A673 (cell line): ENCODE data around the gene TMPRSS13. TPM values are rescaled to one million over a fixed set of nuclear protein-coding genes. Genes with fewer than 3 reads are reported as not detected.

Experiments
- BruUV-seq: library from RNA; stranded (reverse); fragments of 400-500 nt; replicated peaks from 2 replicates; lab custom pipeline; 2021; lab: Mats Ljungman, UMichigan
- CTCF ChIA-PET: fragments of 300-600 bp; sonication (Branson Sonifier 250); formaldehyde crosslinking; loops from one replicate; lab custom pipeline; 2022; ENCODE audit warnings: antibody characterized with exemption; lab: Charles Lee
- POLR2A ChIA-PET: fragments of 300-600 bp; sonication (Branson Sonifier 250); formaldehyde crosslinking; loops from one replicate; lab custom pipeline; 2022; ENCODE audit warnings: antibody characterized with exemption; ENCODE audit not compliant: low non-redundant PET; lab: Charles Lee
- DNase-seq: peaks from one replicate; pipeline ENCODE4 v3.0.0-alpha.2; 2015; ENCODE audit warnings: low spot score
- H3K27ac ChIP-seq: fragments of 200-600 bp; sonication (generic); 2 replicates; pipeline ENCODE4 v1.5.1; 2016; ENCODE audit warnings: mixed run types, low read depth, mild to moderate bottlenecking, mixed read lengths, antibody characterized with exemption, low read length; ENCODE audit not compliant: poor library complexity, severe bottlenecking
- H3K27me3 ChIP-seq: fragments of 200-600 bp; sonication (generic); replicated peaks from 2 replicates; pipeline ENCODE4 v1.6.1; 2017; ENCODE audit warnings: mixed run types, low read depth, mild to moderate bottlenecking, mixed read lengths, antibody characterized with exemption, low read length; ENCODE audit not compliant: insufficient read depth, poor library complexity
- H3K36me3 ChIP-seq: fragments of 200-600 bp; sonication (generic); 2 replicates; pipeline ENCODE4 v1.6.1; 2016; ENCODE audit warnings: mixed run types, mild to moderate bottlenecking, mixed read lengths, antibody characterized with exemption, low read length; ENCODE audit not compliant: insufficient read depth, poor library complexity, severe bottlenecking
- H3K4me1 ChIP-seq: fragments of 200-600 bp; sonication (generic); 2 replicates; pipeline ENCODE4 v1.6.1; 2017; ENCODE audit warnings: mixed run types, mild to moderate bottlenecking, mixed read lengths, antibody characterized with exemption, low read length; ENCODE audit not compliant: insufficient read depth, poor library complexity, severe bottlenecking
- H3K4me3 ChIP-seq: fragments of 200-600 bp; sonication (generic); 2 replicates; pipeline ENCODE4 v1.5.1; 2016; ENCODE audit warnings: low read depth, mixed run types, mild to moderate bottlenecking, mixed read lengths, low read length; ENCODE audit not compliant: poor library complexity, severe bottlenecking
- H3K9me3 ChIP-seq: fragments of 200-600 bp; sonication (generic); 2 replicates; pipeline ENCODE4 v1.6.1; 2016; ENCODE audit warnings: mixed run types, low read depth, mild to moderate bottlenecking, mixed read lengths, antibody characterized with exemption, low read length; ENCODE audit not compliant: poor library complexity, severe bottlenecking
- CTCF ChIP-seq: fragments of 300-800, 200-600 bp; sonication (generic); conservative IDR thresholded peaks from 2 replicates; pipeline ENCODE4 v1.5.1; 2017; ENCODE audit warnings: low read depth, mild to moderate bottlenecking, antibody characterized with exemption, low read length, moderate library complexity, mixed read lengths
- EZH2 ChIP-seq: fragments of 200-600 bp; sonication (generic); IDR thresholded peaks from 2 replicates; pipeline ENCODE4 v1.6.1; 2017; ENCODE audit warnings: borderline replicate concordance, low read depth, mild to moderate bottlenecking, mixed read lengths, antibody characterized with exemption, low read length; ENCODE audit not compliant: poor library complexity, severe bottlenecking
- intact Hi-C: fragments of 100-400 bp; cut with micrococcal nuclease; formaldehyde crosslinking; loops from one replicate; pipeline ENCODE4 v1.10.0; 2022; ENCODE audit not compliant: unreplicated experiment
- total RNA-seq: library from RNA; stranded (reverse); gene quantifications from 2 replicates; pipeline ENCODE4 v1.2.3, GENCODE V29; 2021

TMPRSS13 gene
- total RNA-seq, 1 experiment from 2014 or later, result not detected

GRCh38 chr11:117918366-117919255 is 10.6 kb downstream of the TMPRSS13 start:
- no TSS peak for BruUV-seq
- DNase-seq, result no peak
- no peaks in the 10 kb centered on the region for H3K27me3 ChIP-seq
- ChIA-PET CTCF (no interaction called here), POLR2A (no interaction called here)
- TF ChIP-seq EZH2 (no peak), CTCF (no peak)
- H3K4me1 ChIP-seq, result no peaks in the 10 kb centered on the region
- no peak overlapping the region for H3K4me3 ChIP-seq
- H3K27ac ChIP-seq, result no peak overlapping the region
- intact Hi-C loops, result no loop called here
- H3K36me3 ChIP-seq, result no peaks in the 10 kb centered on the region
- H3K9me3 ChIP-seq, result no peaks in the 10 kb centered on the region

DNA sequence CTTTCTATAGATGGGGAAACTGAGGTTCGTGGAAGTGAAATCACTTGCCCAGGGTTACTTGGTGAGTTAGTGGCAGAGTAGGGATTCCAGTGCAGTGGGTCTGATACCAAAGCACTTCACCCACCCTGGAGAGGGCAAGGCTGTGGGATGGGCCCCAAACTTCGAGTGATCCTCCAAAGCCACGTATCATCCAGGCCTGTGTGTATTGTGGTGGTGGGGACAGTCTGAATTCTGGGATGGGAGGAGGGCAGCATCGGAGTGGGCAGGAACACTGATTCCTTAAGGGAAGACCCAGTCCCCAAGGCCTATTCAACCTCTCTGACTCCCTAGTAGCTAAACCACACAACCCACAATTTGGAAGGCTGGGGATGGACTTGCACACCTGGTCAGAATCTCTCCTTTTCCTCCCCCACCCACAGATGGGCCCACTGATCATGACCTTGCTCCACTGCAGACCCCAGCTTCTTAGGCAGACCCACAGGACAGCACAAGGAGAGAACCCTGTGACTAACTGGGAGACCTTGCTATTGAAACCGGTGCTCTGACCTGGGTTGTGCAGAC is 11.5 kb downstream of the TMPRSS13 start:
- Histone ChIP-seq H3K4me1 (no peaks in the 10 kb centered on the region), H3K36me3 (no peaks in the 10 kb centered on the region), H3K4me3 (no peak overlapping the region), H3K9me3 (no peaks in the 10 kb centered on the region), H3K27ac (no peak overlapping the region), H3K27me3 (no peaks in the 10 kb centered on the region)
- ChIA-PET POLR2A (no interaction called here), CTCF (no interaction called here)
- TF ChIP-seq EZH2 (no peak), CTCF (no peak)
- intact Hi-C loops, result no loop called here
- BruUV-seq, result no TSS peak
- no peak for DNase-seq

- POLR2A ChIA-PET, result no interaction called here
- CTCF ChIA-PET, result no interaction called here
- Histone ChIP-seq H3K9me3 (no peaks in the 10 kb centered on the region), H3K27me3 (no peaks in the 10 kb centered on the region), H3K27ac (no peak overlapping the region), H3K36me3 (no peaks in the 10 kb centered on the region), H3K4me3 (no peak overlapping the region), H3K4me1 (no peaks in the 10 kb centered on the region)
- intact Hi-C loops, result no loop called here
- TF ChIP-seq CTCF, result no peak
- TF ChIP-seq EZH2, result no peak
- DNase-seq, result no peak
- BruUV-seq, result no TSS peak
Observed at GRCh38 chr11:117916956-117917355, 12.2 kb downstream of the TMPRSS13 start.
